ENCODE results near the gene RNF32. TPM values are rescaled to one million over a fixed set of nuclear protein-coding genes. Genes with fewer than 3 reads are reported as not detected.
"Not testable (repeated sequence)": the region's sequence is repeated elsewhere in the genome, so short reads cannot be mapped to it uniquely, and the experiment has no call there.

RNF32 gene
- total RNA-seq, 2 donors from 2014 or later: not detected

- TF ChIP-seq CTCF (IDR thresholded peaks at IDR 0.05): no peak
- Histone ChIP-seq H3K9me3 (peaks cover 8% of the 10 kb centered on the region), H3K27ac (no peak overlapping the region), H3K36me3 (no peaks in the 10 kb centered on the region), H3K4me3 (no peak overlapping the region), H3K4me1 (ENCODE audit: control insufficient read depth in 1 of 2, low read depth in 2 of 2) (no peaks in the 10 kb centered on the region), H3K27me3 (replicated peaks; ENCODE audit: insufficient read depth) (no peaks in the 10 kb centered on the region)
- DNase-seq (ENCODE audit: low spot score) (no peak), ATAC-seq (ENCODE audit: insufficient number of reproducible peaks, low FRiP score, low read depth) (no peak)
These were observed 10.7 kb upstream of the RNF32 start for GRCh38 chr7:156629873-156630272.

GRCh38 chr7:156634117-156634516, 6.5 kb upstream of the RNF32 start:
- no peak for ATAC-seq (ENCODE audit: insufficient number of reproducible peaks, low FRiP score, low read depth)
- no peak for DNase-seq (ENCODE audit: low spot score)
- no peak for TF ChIP-seq CTCF (IDR thresholded peaks at IDR 0.05)
- H3K4me1 ChIP-seq (ENCODE audit: control insufficient read depth in 1 of 2, low read depth in 2 of 2): no peaks in the 10 kb centered on the region
- no peak overlapping the region for H3K4me3 ChIP-seq
- H3K36me3 ChIP-seq: no peaks in the 10 kb centered on the region
- no peak overlapping the region for H3K27ac ChIP-seq
- H3K9me3 ChIP-seq: peaks cover 5% of the 10 kb centered on the region
- H3K27me3 ChIP-seq (replicated peaks; ENCODE audit: insufficient read depth): no peaks in the 10 kb centered on the region

DNA sequence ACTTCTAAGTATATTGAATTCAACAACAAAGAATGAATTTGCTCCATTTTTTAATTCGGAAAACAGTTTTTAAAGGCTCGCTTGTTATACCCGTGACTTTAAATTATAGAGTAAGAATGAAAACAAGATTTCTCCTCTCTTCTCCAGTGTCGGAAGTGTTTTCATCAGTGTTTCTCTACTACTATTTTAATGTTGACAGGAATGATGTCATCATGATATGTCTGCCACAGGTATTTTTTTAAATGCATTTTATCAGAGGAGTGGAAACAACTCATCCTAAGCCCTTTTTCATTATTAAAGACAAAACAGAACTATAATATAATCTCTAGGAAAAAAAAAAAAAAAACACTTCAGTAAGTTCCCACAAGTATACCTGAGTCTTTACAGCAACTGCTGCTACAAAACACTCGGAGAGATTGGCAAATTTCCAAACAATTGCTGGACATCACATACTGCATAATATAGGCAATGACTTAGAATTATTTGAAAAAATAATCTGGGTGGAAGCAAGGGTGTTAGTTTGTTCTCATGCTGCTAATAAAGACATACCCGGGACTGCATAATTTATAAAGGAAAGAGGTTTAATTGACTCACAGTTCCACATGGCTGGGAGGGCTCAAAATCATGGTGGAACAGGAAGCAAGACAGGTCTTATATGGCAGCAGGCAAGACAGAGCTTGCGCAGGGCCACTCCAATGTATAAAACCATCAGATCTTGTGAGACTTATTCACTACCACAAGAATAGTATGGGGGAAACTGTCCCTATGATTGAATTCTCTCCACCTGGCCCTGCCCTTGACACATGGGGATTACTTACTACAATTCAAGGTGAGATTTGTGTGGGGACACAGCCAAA, 4.8 kb upstream of the RNF32 start:
- DNase-seq (ENCODE audit: low spot score): no peak
- Histone ChIP-seq H3K4me3 (no peak overlapping the region), H3K27me3 (replicated peaks; ENCODE audit: insufficient read depth) (no peaks in the 10 kb centered on the region), H3K27ac (no peak overlapping the region), H3K36me3 (no peaks in the 10 kb centered on the region), H3K4me1 (ENCODE audit: control insufficient read depth in 1 of 2, low read depth in 2 of 2) (peaks cover 0 to 5% of the 10 kb centered on the region in 2 donors), H3K9me3 (no peaks in the 10 kb centered on the region)
- ATAC-seq (ENCODE audit: insufficient number of reproducible peaks, low FRiP score, low read depth): no peak
- TF ChIP-seq CTCF (IDR thresholded peaks at IDR 0.05): no peak

GRCh38 chr7:156637093-156637492, 3.5 kb upstream of the RNF32 start:
- not testable (repeated sequence) for H3K36me3 ChIP-seq; H3K4me1 ChIP-seq (ENCODE audit: control insufficient read depth in 1 of 2, low read depth in 2 of 2); H3K27me3 ChIP-seq (replicated peaks; ENCODE audit: insufficient read depth); H3K4me3 ChIP-seq; H3K9me3 ChIP-seq; ATAC-seq (ENCODE audit: insufficient number of reproducible peaks, low FRiP score, low read depth); H3K27ac ChIP-seq; DNase-seq (ENCODE audit: low spot score)

DNA sequence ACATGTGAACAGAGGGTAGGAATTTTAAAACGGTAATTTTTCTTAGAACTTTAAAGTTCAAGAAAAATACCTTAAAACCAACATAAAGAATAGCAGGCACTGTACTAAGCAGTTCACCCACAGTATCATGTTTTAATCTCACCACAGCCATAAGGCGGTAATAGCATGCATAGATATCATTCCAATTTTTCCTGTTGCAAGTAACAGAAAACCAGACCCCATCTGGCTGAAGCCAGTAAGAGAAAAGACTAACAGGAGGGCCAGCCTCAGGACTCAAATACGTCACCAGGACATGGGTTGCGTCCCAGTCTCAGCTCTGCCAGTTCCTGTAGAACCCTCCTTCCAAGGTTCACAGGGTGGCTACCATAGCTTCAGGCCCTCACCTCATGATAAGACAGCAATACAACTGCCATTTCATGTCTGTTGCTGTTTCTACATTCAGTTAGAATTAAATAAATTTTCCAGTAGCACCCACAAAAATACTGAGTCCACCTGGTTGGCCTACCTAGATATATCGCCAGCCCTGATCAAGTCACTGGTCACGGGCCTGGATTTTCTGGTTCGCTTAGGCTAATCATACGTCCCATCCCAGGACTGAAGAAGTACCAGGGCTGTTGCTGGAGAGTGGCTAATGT, 2.0 kb upstream of the RNF32 start:
- Histone ChIP-seq H3K4me3 (no peak overlapping the region), H3K9me3 (no peaks in the 10 kb centered on the region), H3K27ac (no peak overlapping the region), H3K36me3 (no peaks in the 10 kb centered on the region), H3K4me1 (ENCODE audit: control insufficient read depth in 1 of 2, low read depth in 2 of 2) (peaks cover 5% of the 10 kb centered on the region in 2 donors), H3K27me3 (replicated peaks; ENCODE audit: insufficient read depth) (no peaks in the 10 kb centered on the region)
- DNase-seq (ENCODE audit: low spot score) (no peak), ATAC-seq (ENCODE audit: insufficient number of reproducible peaks, low FRiP score, low read depth) (no peak)
- TF ChIP-seq CTCF (IDR thresholded peaks at IDR 0.05): no peak
